Upper lobe of right lung (tissue), 1 donor: ENCODE measurements around the gene SHANK1. TPM values are rescaled to one million over a fixed set of nuclear protein-coding genes. Genes with fewer than 3 reads are reported as not detected.
"Not testable (repeated sequence)": the region's sequence is repeated elsewhere in the genome, so short reads cannot be mapped to it uniquely, and the experiment has no call there.

Source experiments
- ATAC-seq: fragments of 200-7000 bp; cut with Tn5 transposase; one replicate; pipeline ENCODE4 v1.9.1; 2020; ENCODE audit warnings: mild to moderate bottlenecking, moderate library complexity
- DNase-seq: peaks from one replicate; pipeline ENCODE4 v3.0.0-alpha.2; 2020
- H3K27ac ChIP-seq: fragments of 200-600 bp; one replicate; pipeline ENCODE4 v1.8.0; 2022
- H3K27me3 ChIP-seq: fragments of 200-600 bp; one replicate; pipeline ENCODE4 v1.8.0; 2022; ENCODE audit warnings: mild to moderate bottlenecking
- H3K36me3 ChIP-seq: fragments of 200-600 bp; one replicate; pipeline ENCODE4 v1.8.0; 2022
- H3K4me1 ChIP-seq: fragments of 200-600 bp; one replicate; pipeline ENCODE4 v1.8.0; 2022
- H3K4me3 ChIP-seq: fragments of 200-600 bp; one replicate; pipeline ENCODE4 v1.8.0; 2022; ENCODE audit warnings: mild to moderate bottlenecking
- H3K9me3 ChIP-seq: fragments of 200-600 bp; one replicate; pipeline ENCODE4 v1.8.0; 2022
- intact Hi-C: fragments of 100-400 bp; cut with DNase I; formaldehyde crosslinking; loops from one replicate; pipeline ENCODE4 v1.11.0; 2022
- long read RNA-seq: library from polyadenylated mRNA; unstranded; transcript quantifications from one replicate; pipeline ENCODE4 v2.0.0, GENCODE V29; 2021
- total RNA-seq: library from RNA; stranded (reverse); fragmentation: NEBNext Ultra II Directional; extraction: Animal tissue kit (Norgen Biotek cat#: 25700); gene quantifications from one replicate; pipeline ENCODE4 v1.2.1, GENCODE V29; 2021
- TF ChIP-seq, protein P1 (sequence below): fragments of 200-600 bp; IDR thresholded peaks from one replicate; pipeline ENCODE4 v1.8.0; 2022; ENCODE audit warnings: antibody characterized with exemption
- donor health status: DM: no; HTN: yes; CAD: no; lungs with severe emphysema.

Gene SHANK1
- 0.35 TPM for total RNA-seq
- long read RNA-seq: 0 reads

DNA sequence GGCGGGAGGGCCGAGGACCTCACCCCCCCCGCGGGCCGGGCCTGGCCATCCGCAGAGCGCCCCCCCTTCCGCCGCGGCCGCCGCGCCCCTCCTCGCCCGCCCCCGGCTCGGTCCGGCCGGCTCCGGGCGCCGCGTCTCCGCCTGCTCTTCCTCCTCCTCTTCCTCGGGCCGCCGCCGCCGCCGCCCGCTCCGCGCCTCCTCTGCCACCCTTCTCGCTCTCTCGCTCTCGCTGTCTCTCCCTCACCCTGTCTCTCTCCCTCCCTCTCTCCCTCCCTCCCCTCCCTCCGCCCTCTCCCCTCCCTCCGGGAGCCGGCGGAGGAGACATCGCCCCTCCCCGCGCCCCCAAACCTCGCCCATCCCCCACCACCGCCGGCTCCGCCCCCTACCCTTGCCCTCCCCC lies at the start of gene SHANK1:
Gene SHANK1 (minus strand): TSS at position 237 of the 400 bp plus-strand sequence. CDS start 2,883 bp downstream, outside the sequence.
- H3K36me3 ChIP-seq: no peaks in the 10 kb centered on the region
- TF ChIP-seq, protein P1, sequence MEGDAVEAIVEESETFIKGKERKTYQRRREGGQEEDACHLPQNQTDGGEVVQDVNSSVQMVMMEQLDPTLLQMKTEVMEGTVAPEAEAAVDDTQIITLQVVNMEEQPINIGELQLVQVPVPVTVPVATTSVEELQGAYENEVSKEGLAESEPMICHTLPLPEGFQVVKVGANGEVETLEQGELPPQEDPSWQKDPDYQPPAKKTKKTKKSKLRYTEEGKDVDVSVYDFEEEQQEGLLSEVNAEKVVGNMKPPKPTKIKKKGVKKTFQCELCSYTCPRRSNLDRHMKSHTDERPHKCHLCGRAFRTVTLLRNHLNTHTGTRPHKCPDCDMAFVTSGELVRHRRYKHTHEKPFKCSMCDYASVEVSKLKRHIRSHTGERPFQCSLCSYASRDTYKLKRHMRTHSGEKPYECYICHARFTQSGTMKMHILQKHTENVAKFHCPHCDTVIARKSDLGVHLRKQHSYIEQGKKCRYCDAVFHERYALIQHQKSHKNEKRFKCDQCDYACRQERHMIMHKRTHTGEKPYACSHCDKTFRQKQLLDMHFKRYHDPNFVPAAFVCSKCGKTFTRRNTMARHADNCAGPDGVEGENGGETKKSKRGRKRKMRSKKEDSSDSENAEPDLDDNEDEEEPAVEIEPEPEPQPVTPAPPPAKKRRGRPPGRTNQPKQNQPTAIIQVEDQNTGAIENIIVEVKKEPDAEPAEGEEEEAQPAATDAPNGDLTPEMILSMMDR: no peak
- peak within 1 kb of the TSS; percentile 21 for H3K4me3 ChIP-seq
- intact Hi-C loops: no loop called here
- H3K4me1 ChIP-seq: no peaks in the 10 kb centered on the region
- ATAC-seq: no peak
- no peak for DNase-seq
- no peaks in the 10 kb centered on the region for H3K9me3 ChIP-seq
- H3K27me3 ChIP-seq: peaks cover 27% of the 10 kb centered on the region
- H3K27ac ChIP-seq: no peak within 1 kb of the TSS

DNA sequence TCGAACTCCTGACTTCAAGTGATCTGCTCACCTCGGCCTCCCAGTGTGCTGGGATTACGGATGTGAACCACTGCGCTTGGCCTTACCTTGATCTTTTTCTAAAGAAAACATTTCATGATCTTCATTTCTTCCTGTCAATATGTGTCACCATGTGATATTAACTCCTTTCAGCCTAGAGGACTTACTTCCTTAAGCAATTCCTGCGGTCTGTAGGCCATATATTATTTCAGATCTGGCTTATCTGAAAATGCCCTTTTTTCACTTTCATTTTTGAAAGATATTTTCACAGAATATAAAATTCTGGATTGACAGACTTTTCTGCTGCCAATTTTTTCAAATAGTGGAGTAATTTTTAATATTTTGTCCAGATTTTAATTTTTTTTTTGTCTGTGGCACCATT lies 48.7 kb upstream of the SHANK1 start:
- Histone ChIP-seq H3K36me3 (no peaks in the 10 kb centered on the region), H3K27ac (no peak overlapping the region), H3K27me3 (peaks cover 7% of the 10 kb centered on the region), H3K4me3 (no peak overlapping the region), H3K4me1 (no peaks in the 10 kb centered on the region), H3K9me3 (no peaks in the 10 kb centered on the region)
- TF ChIP-seq, protein P1: no peak
- intact Hi-C loops: no loop called here
- no peak for ATAC-seq
- DNase-seq: no peak

DNA sequence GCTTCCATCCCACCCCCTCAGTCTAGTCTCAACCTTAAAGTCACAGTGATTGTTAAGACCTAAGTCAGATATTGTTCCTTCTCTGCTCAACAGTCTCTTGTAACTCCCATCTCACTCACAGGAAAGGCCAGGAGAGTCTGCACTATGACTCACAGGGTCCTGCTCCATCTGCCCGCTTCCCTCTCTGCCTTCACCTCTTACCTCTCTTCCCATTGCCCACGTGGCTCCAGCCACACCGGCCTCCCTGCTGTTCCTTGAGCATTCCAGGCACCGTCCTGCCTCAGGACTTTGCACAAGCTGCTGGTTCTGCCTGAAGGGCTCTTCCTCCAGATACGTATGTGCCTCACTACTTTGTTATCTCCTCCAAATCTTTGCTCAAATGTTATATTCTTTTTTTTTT lies 47.7 kb upstream of the SHANK1 start:
- H3K27me3 ChIP-seq, DNase-seq, H3K4me1 ChIP-seq, intact Hi-C loops, H3K9me3 ChIP-seq, H3K27ac ChIP-seq, H3K36me3 ChIP-seq, H3K4me3 ChIP-seq, ATAC-seq: not testable (repeated sequence)

DNA sequence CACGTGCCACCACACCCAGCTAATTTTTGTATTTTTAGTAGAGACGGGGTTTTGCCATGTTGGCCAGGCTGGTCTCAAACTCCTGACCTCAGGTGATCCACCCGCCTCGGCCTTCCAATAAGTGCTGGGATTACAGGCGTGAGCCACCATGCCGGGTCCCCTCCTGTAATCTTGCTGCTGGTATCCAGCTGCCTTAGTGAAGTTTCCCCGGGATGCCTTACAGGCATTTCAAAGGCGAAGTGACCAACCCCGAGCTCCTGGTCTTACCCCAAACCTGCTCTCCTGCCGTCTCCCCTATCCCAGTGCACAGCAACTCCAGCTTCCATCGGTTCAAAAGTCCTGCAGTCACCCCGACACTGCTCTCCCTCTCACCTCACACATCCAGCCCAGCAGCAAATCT lies 47.1 kb upstream of the SHANK1 start:
- H3K27me3 ChIP-seq, ATAC-seq, H3K27ac ChIP-seq, H3K4me3 ChIP-seq, intact Hi-C loops, H3K9me3 ChIP-seq, DNase-seq, H3K4me1 ChIP-seq, H3K36me3 ChIP-seq: not testable (repeated sequence)

DNA sequence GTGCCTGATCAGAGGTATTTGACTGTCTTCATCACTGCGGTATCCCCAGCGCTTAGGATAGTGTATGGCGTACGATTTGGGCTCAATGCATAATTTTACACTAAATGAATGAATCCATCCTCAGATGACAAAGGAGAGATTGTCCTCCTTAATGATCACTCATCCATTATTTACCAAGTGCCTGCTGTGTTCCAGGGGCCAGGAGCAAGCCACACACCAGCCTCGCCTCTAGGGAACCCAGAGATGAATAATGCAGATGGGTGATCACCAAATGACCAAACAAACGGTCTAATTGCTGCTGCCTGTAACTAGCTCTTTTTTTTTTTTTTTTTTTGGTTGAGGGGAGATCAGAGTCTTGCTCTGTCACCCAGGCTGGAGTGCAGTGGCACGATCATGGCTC lies 44.8 kb upstream of the SHANK1 start:
- Histone ChIP-seq H3K4me3 (no peak overlapping the region), H3K4me1 (no peaks in the 10 kb centered on the region), H3K36me3 (no peaks in the 10 kb centered on the region), H3K27me3 (no peaks in the 10 kb centered on the region), H3K9me3 (no peaks in the 10 kb centered on the region), H3K27ac (no peak overlapping the region)
- intact Hi-C loops: no loop called here
- DNase-seq (no peak), ATAC-seq (no peak)
- TF ChIP-seq, protein P1: no peak

DNA sequence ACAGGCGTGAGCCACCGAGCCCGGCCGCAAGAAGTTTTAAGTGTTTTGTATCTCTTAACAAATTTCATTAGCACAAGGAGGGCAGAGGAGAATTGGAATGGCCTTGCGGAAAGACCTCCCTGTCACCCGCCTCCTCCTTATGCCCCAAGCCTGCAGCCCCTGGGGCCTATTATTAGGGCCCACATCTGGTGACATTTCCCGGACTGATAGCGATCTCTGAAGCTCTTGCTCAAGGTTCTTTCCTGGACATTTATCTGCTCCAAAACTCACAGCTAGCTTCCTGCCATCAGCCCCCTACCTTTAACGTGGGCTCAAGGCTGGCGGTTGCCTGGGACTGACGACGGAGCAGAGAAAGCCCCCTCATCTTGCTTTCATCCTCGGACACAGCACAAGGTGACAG lies 43.9 kb upstream of the SHANK1 start:
- H3K27me3 ChIP-seq, H3K4me3 ChIP-seq, intact Hi-C loops, H3K4me1 ChIP-seq, DNase-seq, H3K36me3 ChIP-seq, ATAC-seq, H3K27ac ChIP-seq, H3K9me3 ChIP-seq: not testable (repeated sequence)

DNA sequence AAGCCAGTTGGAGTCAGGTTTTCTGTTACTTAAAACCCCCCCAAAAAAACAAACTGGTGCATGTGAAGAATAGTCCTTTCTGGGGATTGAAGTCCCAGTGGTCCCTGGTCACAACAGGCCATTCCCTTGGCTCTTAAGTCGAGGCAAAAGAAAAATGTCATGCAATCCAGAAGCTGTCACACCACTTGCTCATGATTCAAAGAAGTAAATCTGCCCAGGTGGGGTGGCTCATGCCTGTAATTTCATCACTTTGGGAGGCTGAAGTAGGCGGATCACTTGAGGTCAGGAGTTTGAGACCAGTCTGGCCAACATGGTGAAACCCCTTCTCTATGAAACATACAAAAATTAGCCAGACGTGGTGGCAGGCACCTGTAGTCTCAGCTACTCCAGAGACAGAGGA lies 41.9 kb upstream of the SHANK1 start:
- H3K27me3 ChIP-seq, H3K36me3 ChIP-seq, intact Hi-C loops, DNase-seq, H3K27ac ChIP-seq, H3K4me3 ChIP-seq, H3K4me1 ChIP-seq, ATAC-seq, H3K9me3 ChIP-seq: not testable (repeated sequence)

DNA sequence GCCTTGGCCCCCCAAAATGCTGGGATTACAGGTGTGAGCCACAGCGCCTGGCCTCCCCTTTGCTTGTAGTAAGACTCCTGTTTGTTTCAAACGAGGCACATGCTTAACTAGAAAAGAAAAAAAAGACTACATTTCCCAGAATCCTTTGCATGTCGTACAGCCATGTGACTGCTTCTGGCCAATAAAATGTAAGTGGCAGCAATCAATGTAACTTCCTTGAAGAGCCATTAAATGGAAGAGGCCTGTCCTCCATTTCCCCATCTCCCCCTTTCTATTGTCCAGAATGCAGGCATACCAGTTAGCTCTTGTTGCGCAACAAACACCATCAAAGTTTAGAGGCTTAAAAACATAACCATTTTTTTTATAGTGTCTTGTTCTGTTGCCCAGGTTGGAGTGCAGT lies 40.3 kb upstream of the SHANK1 start:
- intact Hi-C loops: no loop called here
- no peak for DNase-seq

DNA sequence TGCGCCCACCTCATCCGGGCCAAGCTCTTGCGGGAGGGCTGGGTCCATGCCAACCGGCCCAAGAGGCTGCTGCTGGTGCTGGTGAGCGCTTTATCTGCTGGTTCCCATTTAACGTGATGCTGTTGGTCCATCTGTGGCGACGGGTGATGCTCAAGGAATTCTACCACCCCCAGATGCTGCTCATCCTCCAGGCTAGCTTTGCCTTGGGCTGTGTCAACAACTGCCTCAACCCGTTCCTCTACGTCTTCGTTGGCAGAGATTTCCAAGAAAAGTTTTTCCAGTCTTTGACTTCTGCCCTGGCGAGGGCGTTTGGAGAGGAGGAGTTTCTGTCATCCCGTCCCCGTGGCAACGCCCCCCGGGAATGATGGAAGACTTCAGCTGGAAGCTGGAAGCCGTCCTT lies 39.5 kb upstream of the SHANK1 start:
- H3K4me1 ChIP-seq, H3K4me3 ChIP-seq, H3K9me3 ChIP-seq, H3K36me3 ChIP-seq, H3K27ac ChIP-seq, intact Hi-C loops, ATAC-seq, H3K27me3 ChIP-seq, DNase-seq: not testable (repeated sequence)

More for the DNA sequence above, 40.3 kb upstream of the SHANK1 start:
- TF ChIP-seq, protein P1: no peak
- no peak for ATAC-seq
- Histone ChIP-seq H3K36me3 (no peaks in the 10 kb centered on the region), H3K27ac (no peak overlapping the region), H3K27me3 (no peaks in the 10 kb centered on the region), H3K4me1 (no peaks in the 10 kb centered on the region), H3K4me3 (no peak overlapping the region), H3K9me3 (no peaks in the 10 kb centered on the region)

DNA sequence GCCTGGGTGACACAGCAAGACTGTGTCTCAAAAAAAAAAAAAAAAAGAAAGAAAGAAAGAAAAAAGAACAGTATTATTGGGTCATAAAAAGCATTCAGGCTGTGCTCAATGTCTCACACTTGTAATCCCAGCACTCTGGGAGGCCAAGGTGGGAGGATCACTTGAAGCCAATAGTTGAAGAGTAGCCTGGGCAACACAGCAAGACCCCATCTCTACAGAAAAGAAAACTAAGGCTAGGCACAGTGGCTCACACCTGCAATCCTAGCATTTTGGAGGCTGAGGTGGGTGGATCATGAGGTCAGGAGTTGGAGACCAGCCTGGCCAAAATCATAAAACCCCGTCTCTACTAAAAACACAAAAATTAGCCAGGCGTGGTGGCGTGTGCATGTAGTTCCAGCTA lies 38.0 kb upstream of the SHANK1 start:
- H3K4me3 ChIP-seq, H3K9me3 ChIP-seq, DNase-seq, H3K27ac ChIP-seq, H3K27me3 ChIP-seq, H3K4me1 ChIP-seq, intact Hi-C loops, H3K36me3 ChIP-seq, ATAC-seq: not testable (repeated sequence)

DNA sequence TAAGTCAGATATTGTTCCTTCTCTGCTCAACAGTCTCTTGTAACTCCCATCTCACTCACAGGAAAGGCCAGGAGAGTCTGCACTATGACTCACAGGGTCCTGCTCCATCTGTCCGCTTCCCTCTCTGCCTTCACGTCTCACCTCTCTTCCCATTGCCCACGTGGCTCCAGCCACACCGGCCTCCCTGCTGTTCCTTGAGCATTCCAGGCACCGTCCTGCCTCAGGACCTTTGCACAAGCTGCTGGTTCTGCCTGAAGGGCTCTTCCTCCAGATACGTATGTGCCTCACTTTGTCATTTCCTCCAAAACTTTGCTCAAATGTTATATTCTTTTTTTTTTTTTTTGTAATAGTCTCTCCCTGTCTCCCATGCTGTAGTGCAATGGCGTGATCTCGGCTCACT lies 36.6 kb upstream of the SHANK1 start:
- H3K27ac ChIP-seq, H3K9me3 ChIP-seq, H3K4me3 ChIP-seq, H3K4me1 ChIP-seq, H3K27me3 ChIP-seq, DNase-seq, ATAC-seq, H3K36me3 ChIP-seq, intact Hi-C loops: not testable (repeated sequence)
